ENCODE measurements around the gene CEP57.
A peak's percentile ranks its signal among the peaks of the same experiment; 100 is the strongest.
"Not testable (repeated sequence)": the region's sequence is repeated elsewhere in the genome, so short reads cannot be mapped to it uniquely, and the experiment has no call there.

The CEP57 gene

GRCh38 chr11:95867105-95867504 is 76.8 kb downstream of the CEP57 start:
- CTCF ChIA-PET, result no interaction called here
- H3K27me3 ChIP-seq (replicated peaks in 2 of 5; ENCODE audit: control insufficient read depth in 4 of 5, insufficient read depth in 5 of 5, low read length in 4 of 5), result no peaks in the 10 kb centered on the region
- no peak overlapping the region for H3K4me3 ChIP-seq (ENCODE audit: control insufficient read depth in 1 of 7, extremely low read depth in 1 of 7, insufficient read depth in 4 of 7, low read depth in 2 of 7, low read length in 6 of 7)
- no peak overlapping the region for H3K27ac ChIP-seq (ENCODE audit: insufficient read depth in 1 of 2, low read depth in 1 of 2, low read length in 2 of 2, poor library complexity in 1 of 2, severe bottlenecking in 2 of 2)
- H3K9me3 ChIP-seq (ENCODE audit: control extremely low read depth in 1 of 5, control insufficient read depth in 4 of 5, insufficient read depth in 2 of 5, low read depth in 1 of 5, low read length in 4 of 5), result no peaks in the 10 kb centered on the region
- no CpG with 5 or more reads among the region's 6 CpGs for WGBS (ENCODE audit: insufficient coverage)
- H3K4me1 ChIP-seq (ENCODE audit: control extremely low read depth in 1 of 4, control insufficient read depth in 4 of 4, insufficient read depth in 4 of 4, low read length in 3 of 4), result peaks cover 0 to 5% (median 0%) of the 10 kb centered on the region in 4 experiments
- H3K36me3 ChIP-seq (ENCODE audit: control insufficient read depth in 4 of 4, insufficient read depth in 4 of 4, low read length in 3 of 4), result peaks cover 2 to 11% (median 7%) of the 10 kb centered on the region in 4 experiments
- DNase-seq, result peak in 2 of 3 donors; percentile 26 to 38
- POLR2A ChIA-PET, result no interaction called here

- H3K36me3 ChIP-seq (ENCODE audit: control insufficient read depth in 4 of 4, insufficient read depth in 4 of 4, low read length in 3 of 4); H3K9me3 ChIP-seq (ENCODE audit: control extremely low read depth in 1 of 5, control insufficient read depth in 4 of 5, insufficient read depth in 2 of 5, low read depth in 1 of 5, low read length in 4 of 5); H3K27ac ChIP-seq (ENCODE audit: insufficient read depth in 1 of 2, low read depth in 1 of 2, low read length in 2 of 2, poor library complexity in 1 of 2, severe bottlenecking in 2 of 2); CTCF ChIA-PET; H3K4me1 ChIP-seq (ENCODE audit: control extremely low read depth in 1 of 4, control insufficient read depth in 4 of 4, insufficient read depth in 4 of 4, low read length in 3 of 4); DNase-seq; H3K27me3 ChIP-seq (replicated peaks in 2 of 5; ENCODE audit: control insufficient read depth in 4 of 5, insufficient read depth in 5 of 5, low read length in 4 of 5); POLR2A ChIA-PET; H3K4me3 ChIP-seq (ENCODE audit: control insufficient read depth in 1 of 7, extremely low read depth in 1 of 7, insufficient read depth in 4 of 7, low read depth in 2 of 7, low read length in 6 of 7): not testable (repeated sequence)
- no CpG with 5 or more reads among the region's 3 CpGs for WGBS (ENCODE audit: insufficient coverage)
These were observed 80.6 kb downstream of the CEP57 start for GRCh38 chr11:95870877-95871276.

- ChIA-PET POLR2A (no interaction called here), CTCF (interaction anchor here (0.6 kb wide), 1 partner anchor 465 kb away, joined by 3 read pairs; no protein-coding TSS in a partner anchor)
- Histone ChIP-seq H3K4me3 (ENCODE audit: control insufficient read depth in 1 of 7, extremely low read depth in 1 of 7, insufficient read depth in 4 of 7, low read depth in 2 of 7, low read length in 6 of 7) (no peak overlapping the region), H3K27ac (ENCODE audit: insufficient read depth in 1 of 2, low read depth in 1 of 2, low read length in 2 of 2, poor library complexity in 1 of 2, severe bottlenecking in 2 of 2) (no peak overlapping the region), H3K9me3 (ENCODE audit: control extremely low read depth in 1 of 5, control insufficient read depth in 4 of 5, insufficient read depth in 2 of 5, low read depth in 1 of 5, low read length in 4 of 5) (peaks cover 0 to 4% (median 0%) of the 10 kb centered on the region in 5 experiments), H3K27me3 (replicated peaks in 2 of 5; ENCODE audit: control insufficient read depth in 4 of 5, insufficient read depth in 5 of 5, low read length in 4 of 5) (no peaks in the 10 kb centered on the region), H3K36me3 (ENCODE audit: control insufficient read depth in 4 of 4, insufficient read depth in 4 of 4, low read length in 3 of 4) (peaks cover 0 to 18% (median 7%) of the 10 kb centered on the region in 4 experiments), H3K4me1 (ENCODE audit: control extremely low read depth in 1 of 4, control insufficient read depth in 4 of 4, insufficient read depth in 4 of 4, low read length in 3 of 4) (no peaks in the 10 kb centered on the region)
- no peak for DNase-seq
- WGBS (ENCODE audit: insufficient coverage), result 83% methylated on average over 1 of the region's 2 CpGs
These were observed 87.0 kb downstream of the CEP57 start for GRCh38 chr11:95877291-95877690.
